ENCODE results near the gene DNAAF5.

The DNAAF5 gene

DNA sequence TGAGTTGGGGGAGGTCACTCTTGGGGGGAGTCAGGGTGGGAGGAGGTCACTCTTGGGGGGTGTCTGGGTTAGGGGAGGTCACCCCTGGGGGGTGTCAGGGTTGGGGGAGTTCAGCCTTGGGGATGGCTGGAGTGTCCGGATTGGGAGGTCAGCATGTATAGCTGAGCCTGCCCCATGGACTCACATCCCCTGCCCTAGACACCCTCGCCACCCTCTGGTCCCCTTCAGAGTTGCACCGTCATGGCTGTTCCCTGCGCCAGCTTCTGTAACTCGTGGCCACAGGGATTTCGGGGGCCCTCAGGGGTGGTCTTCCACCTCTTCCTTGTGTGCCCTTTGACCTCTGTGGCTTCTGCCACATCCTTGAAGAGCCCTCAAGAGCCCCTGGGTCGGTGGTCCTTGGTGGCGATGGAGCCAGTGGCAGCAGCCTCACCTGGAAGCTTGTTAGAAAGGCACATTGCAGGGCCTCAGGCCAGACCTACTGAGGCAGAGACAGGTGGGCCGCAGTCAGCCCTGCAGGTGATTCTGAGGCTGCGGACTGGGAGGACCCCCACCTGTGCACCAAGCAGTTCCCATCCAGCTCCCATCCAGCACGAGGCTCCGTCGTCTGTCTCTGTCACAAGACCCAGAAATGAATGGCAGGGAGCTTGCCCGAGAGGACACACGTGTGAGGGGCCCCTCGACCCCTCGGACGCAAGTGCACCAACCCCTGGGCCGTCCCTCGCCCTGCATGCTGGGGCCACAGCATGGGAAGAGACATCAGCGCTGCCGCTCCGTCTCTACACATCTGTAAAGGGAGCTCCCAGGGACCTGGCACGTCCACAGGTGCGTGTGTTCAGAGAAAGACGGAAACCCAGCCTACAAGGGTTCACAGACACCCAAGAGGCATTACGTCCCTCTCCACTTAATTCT is 61.1 kb downstream of the DNAAF5 start:
- H3K27me3 ChIP-seq (ENCODE audit: control insufficient read depth in 1 of 2, insufficient read depth in 1 of 2, low read length in 2 of 2): no peaks in the 10 kb centered on the region
- WGBS: 96% methylated on average over 25 of the region's 27 CpGs
- H3K79me1 ChIP-seq (replicated peaks; ENCODE audit: low read length, poor library complexity, severe bottlenecking): peaks cover 13% of the 10 kb centered on the region
- H4K91ac ChIP-seq (ENCODE audit: low read length): no peak overlapping the region
- no peak overlapping the region for H3K23ac ChIP-seq (ENCODE audit: low read length in 2 of 2)
- H3K4me1 ChIP-seq (ENCODE audit: control insufficient read depth, insufficient read depth, low read depth, low read length): peaks cover 3% of the 10 kb centered on the region
- no peak overlapping the region for H2AK5ac ChIP-seq (ENCODE audit: low read length, severe bottlenecking)
- no peak overlapping the region for H2BK5ac ChIP-seq (ENCODE audit: low read depth, low read length, poor library complexity, severe bottlenecking)
- no peak overlapping the region for H3K4ac ChIP-seq (ENCODE audit: low read depth in 1 of 2, low read length in 2 of 2)
- no peak overlapping the region for H3K14ac ChIP-seq (ENCODE audit: low read length in 2 of 2)
- H3K27ac ChIP-seq (ENCODE audit: low read length, poor library complexity, severe bottlenecking): no peak overlapping the region
- H3K9ac ChIP-seq (ENCODE audit: low read length): no peak overlapping the region
- H2BK12ac ChIP-seq (ENCODE audit: low read length in 2 of 2): no peak overlapping the region
- no peak overlapping the region for H4K8ac ChIP-seq (ENCODE audit: low read length)
- peaks cover 42 to 46% of the 10 kb centered on the region in 2 experiments for H3K36me3 ChIP-seq (ENCODE audit: control insufficient read depth in 1 of 2, insufficient read depth in 2 of 2, low read depth in 1 of 2, low read length in 2 of 2)
- H3K4me3 ChIP-seq (ENCODE audit: insufficient read depth in 1 of 2, low read depth in 1 of 2, low read length in 2 of 2): no peak overlapping the region
- H3K4me2 ChIP-seq (ENCODE audit: low read length, poor library complexity, severe bottlenecking): no peak overlapping the region
- no peak for DNase-seq
- H3K18ac ChIP-seq (ENCODE audit: low read depth in 1 of 2, low read length in 2 of 2): no peak overlapping the region
- H2BK15ac ChIP-seq (ENCODE audit: low read depth, poor library complexity, severe bottlenecking): peak overlapping the region; percentile 37
- no peaks in the 10 kb centered on the region for H3K9me3 ChIP-seq (ENCODE audit: control insufficient read depth, low read length)
- no peak overlapping the region for H2AFZ ChIP-seq (ENCODE audit: low read depth, low read length)
- H2BK120ac ChIP-seq (ENCODE audit: low read depth, low read length): no peak overlapping the region

- H3K9ac ChIP-seq (ENCODE audit: low read length): no peak overlapping the region
- no peak overlapping the region for H4K91ac ChIP-seq (ENCODE audit: low read length)
- H4K8ac ChIP-seq (ENCODE audit: low read length): no peak overlapping the region
- H2BK12ac ChIP-seq (ENCODE audit: low read length in 2 of 2): no peak overlapping the region
- H3K4me3 ChIP-seq (ENCODE audit: insufficient read depth in 1 of 2, low read depth in 1 of 2, low read length in 2 of 2): no peak overlapping the region
- 74% methylated on average over 5 of the region's 5 CpGs for WGBS
- no peak overlapping the region for H2BK5ac ChIP-seq (ENCODE audit: low read depth, low read length, poor library complexity, severe bottlenecking)
- H2BK15ac ChIP-seq (ENCODE audit: low read depth, poor library complexity, severe bottlenecking): no peak overlapping the region
- H3K4ac ChIP-seq (ENCODE audit: low read depth in 1 of 2, low read length in 2 of 2): no peak overlapping the region
- peaks cover 3% of the 10 kb centered on the region for H3K4me1 ChIP-seq (ENCODE audit: control insufficient read depth, insufficient read depth, low read depth, low read length)
- H2BK120ac ChIP-seq (ENCODE audit: low read depth, low read length): no peak overlapping the region
- peaks cover 6% of the 10 kb centered on the region for H3K79me1 ChIP-seq (replicated peaks; ENCODE audit: low read length, poor library complexity, severe bottlenecking)
- H3K23ac ChIP-seq (ENCODE audit: low read length in 2 of 2): no peak overlapping the region
- H3K18ac ChIP-seq (ENCODE audit: low read depth in 1 of 2, low read length in 2 of 2): no peak overlapping the region
- H3K27me3 ChIP-seq (ENCODE audit: control insufficient read depth in 1 of 2, insufficient read depth in 1 of 2, low read length in 2 of 2): no peaks in the 10 kb centered on the region
- no peak overlapping the region for H3K27ac ChIP-seq (ENCODE audit: low read length, poor library complexity, severe bottlenecking)
- H3K14ac ChIP-seq (ENCODE audit: low read length in 2 of 2): no peak overlapping the region
- H3K4me2 ChIP-seq (ENCODE audit: low read length, poor library complexity, severe bottlenecking): no peak overlapping the region
- no peak overlapping the region for H2AFZ ChIP-seq (ENCODE audit: low read depth, low read length)
- no peak for DNase-seq
- H3K9me3 ChIP-seq (ENCODE audit: control insufficient read depth, low read length): no peaks in the 10 kb centered on the region
- no peak overlapping the region for H2AK5ac ChIP-seq (ENCODE audit: low read length, severe bottlenecking)
- peaks cover 13% of the 10 kb centered on the region in 2 experiments for H3K36me3 ChIP-seq (ENCODE audit: control insufficient read depth in 1 of 2, insufficient read depth in 2 of 2, low read depth in 1 of 2, low read length in 2 of 2)
Observed at GRCh38 chr7:791519-791918, 65.0 kb downstream of the DNAAF5 start.

DNA sequence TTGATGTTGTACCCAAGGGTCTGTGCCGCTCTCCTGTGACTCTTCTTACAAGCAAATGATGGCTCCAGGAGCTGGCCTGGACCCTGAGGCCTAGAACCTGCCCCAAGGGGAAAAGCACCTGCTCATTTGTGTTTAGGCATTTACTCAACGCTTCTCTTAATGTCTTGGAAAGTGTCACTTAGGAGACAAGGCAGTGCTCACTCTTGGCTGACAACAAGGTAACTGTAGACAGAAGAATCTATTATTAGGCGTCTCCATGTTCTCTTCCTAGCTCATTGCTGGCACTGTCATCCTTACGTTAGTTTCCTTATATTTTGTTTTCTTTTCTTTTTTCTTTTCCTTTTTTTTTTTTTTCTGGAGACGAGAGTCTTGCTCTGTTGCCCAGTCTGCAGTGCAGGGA is 67.7 kb downstream of the DNAAF5 start:
- Histone ChIP-seq H2AFZ (ENCODE audit: low read depth, low read length) (no peak overlapping the region), H2BK12ac (ENCODE audit: low read length in 2 of 2) (no peak overlapping the region), H3K4ac (ENCODE audit: low read depth in 1 of 2, low read length in 2 of 2) (no peak overlapping the region), H3K36me3 (ENCODE audit: control insufficient read depth in 1 of 2, insufficient read depth in 2 of 2, low read depth in 1 of 2, low read length in 2 of 2) (peaks cover 8 to 14% of the 10 kb centered on the region in 2 experiments), H3K4me2 (ENCODE audit: low read length, poor library complexity, severe bottlenecking) (no peak overlapping the region), H3K27me3 (ENCODE audit: control insufficient read depth in 1 of 2, insufficient read depth in 1 of 2, low read length in 2 of 2) (no peaks in the 10 kb centered on the region), H3K23ac (ENCODE audit: low read length in 2 of 2) (no peak overlapping the region), H4K91ac (ENCODE audit: low read length) (no peak overlapping the region), H2BK5ac (ENCODE audit: low read depth, low read length, poor library complexity, severe bottlenecking) (no peak overlapping the region), H3K9ac (ENCODE audit: low read length) (no peak overlapping the region), H2BK120ac (ENCODE audit: low read depth, low read length) (no peak overlapping the region), H3K4me1 (ENCODE audit: control insufficient read depth, insufficient read depth, low read depth, low read length) (no peaks in the 10 kb centered on the region), H2AK5ac (ENCODE audit: low read length, severe bottlenecking) (no peak overlapping the region), H3K27ac (ENCODE audit: low read length, poor library complexity, severe bottlenecking) (no peak overlapping the region), H3K14ac (ENCODE audit: low read length in 2 of 2) (no peak overlapping the region), H3K18ac (ENCODE audit: low read depth in 1 of 2, low read length in 2 of 2) (no peak overlapping the region), H3K4me3 (ENCODE audit: insufficient read depth in 1 of 2, low read depth in 1 of 2, low read length in 2 of 2) (no peak overlapping the region), H3K9me3 (ENCODE audit: control insufficient read depth, low read length) (no peaks in the 10 kb centered on the region), H2BK15ac (ENCODE audit: low read depth, poor library complexity, severe bottlenecking) (no peak overlapping the region), H3K79me1 (replicated peaks; ENCODE audit: low read length, poor library complexity, severe bottlenecking) (no peaks in the 10 kb centered on the region), H4K8ac (ENCODE audit: low read length) (no peak overlapping the region)
- 79% methylated on average over 5 of the region's 5 CpGs for WGBS
- no peak for DNase-seq

- Histone ChIP-seq H2AK5ac (ENCODE audit: low read length, severe bottlenecking) (no peak overlapping the region), H3K9me3 (ENCODE audit: control insufficient read depth, low read length) (no peaks in the 10 kb centered on the region), H3K4me1 (ENCODE audit: control insufficient read depth, insufficient read depth, low read depth, low read length) (no peaks in the 10 kb centered on the region), H3K4me2 (ENCODE audit: low read length, poor library complexity, severe bottlenecking) (no peak overlapping the region), H2AFZ (ENCODE audit: low read depth, low read length) (no peak overlapping the region), H4K8ac (ENCODE audit: low read length) (no peak overlapping the region), H3K18ac (ENCODE audit: low read depth in 1 of 2, low read length in 2 of 2) (no peak overlapping the region), H3K36me3 (ENCODE audit: control insufficient read depth in 1 of 2, insufficient read depth in 2 of 2, low read depth in 1 of 2, low read length in 2 of 2) (peaks cover 8 to 13% of the 10 kb centered on the region in 2 experiments), H3K9ac (ENCODE audit: low read length) (no peak overlapping the region), H3K14ac (ENCODE audit: low read length in 2 of 2) (no peak overlapping the region), H3K27me3 (ENCODE audit: control insufficient read depth in 1 of 2, insufficient read depth in 1 of 2, low read length in 2 of 2) (no peaks in the 10 kb centered on the region), H3K79me1 (replicated peaks; ENCODE audit: low read length, poor library complexity, severe bottlenecking) (no peaks in the 10 kb centered on the region), H3K4me3 (ENCODE audit: insufficient read depth in 1 of 2, low read depth in 1 of 2, low read length in 2 of 2) (no peak overlapping the region), H3K27ac (ENCODE audit: low read length, poor library complexity, severe bottlenecking) (no peak overlapping the region), H2BK5ac (ENCODE audit: low read depth, low read length, poor library complexity, severe bottlenecking) (no peak overlapping the region), H3K23ac (ENCODE audit: low read length in 2 of 2) (no peak overlapping the region), H2BK15ac (ENCODE audit: low read depth, poor library complexity, severe bottlenecking) (no peak overlapping the region), H3K4ac (ENCODE audit: low read depth in 1 of 2, low read length in 2 of 2) (no peak overlapping the region), H4K91ac (ENCODE audit: low read length) (no peak overlapping the region), H2BK12ac (ENCODE audit: low read length in 2 of 2) (no peak overlapping the region), H2BK120ac (ENCODE audit: low read depth, low read length) (no peak overlapping the region)
- 94% methylated on average over 31 of the region's 31 CpGs for WGBS
- DNase-seq: no peak
Observed at GRCh38 chr7:794671-795329, 68.3 kb downstream of the DNAAF5 start.

All from mesenchymal stem cell (in vitro differentiated cells and primary cell).